GM21825 (cell line): ENCODE measurements around the gene BAD.
A peak's percentile ranks its signal among the peaks of the same experiment; 100 is the strongest.

ENCODE experiments used
- ATAC-seq: cut with Tn5 transposase; IDR thresholded peaks from one replicate; pipeline ENCODE4 v1.9.1; 2021; ENCODE audit warnings: mild to moderate bottlenecking, moderate library complexity; ENCODE audit not compliant: unreplicated experiment

Gene BAD

GRCh38 chr11:64261556-64262080, 22.8 kb downstream of the BAD start:
- no peak for ATAC-seq

- no peak for ATAC-seq
Observed at GRCh38 chr11:64260147-64260708, 24.2 kb downstream of the BAD start.

- no peak for ATAC-seq
Observed at GRCh38 chr11:64259533-64260067, 24.9 kb downstream of the BAD start.

- ATAC-seq: no peak
Observed at GRCh38 chr11:64258946-64259532, 25.4 kb downstream of the BAD start.

- no peak for ATAC-seq
Observed at GRCh38 chr11:64258356-64258755, 26.1 kb downstream of the BAD start.

GRCh38 chr11:64256300-64256699, 28.2 kb downstream of the BAD start:
- ATAC-seq: no peak

GRCh38 chr11:64255135-64256128, 29.0 kb downstream of the BAD start:
- ATAC-seq: no peak

GRCh38 chr11:64254326-64254725, 30.1 kb downstream of the BAD start:
- ATAC-seq: no peak

GRCh38 chr11:64253481-64253880, 31.0 kb downstream of the BAD start:
- ATAC-seq: no peak

- no peak for ATAC-seq
Observed at GRCh38 chr11:64253043-64253442, 31.4 kb downstream of the BAD start.

GRCh38 chr11:64252003-64252872, 32.2 kb downstream of the BAD start:
- no peak for ATAC-seq

GRCh38 chr11:64251753-64252002, 32.8 kb downstream of the BAD start:
- no peak for ATAC-seq

GRCh38 chr11:64251016-64251752, 33.3 kb downstream of the BAD start, which contains the start of gene PLCB3:
Gene PLCB3 (plus strand): TSS chr11:64251530. CDS start chr11:64251650, 120 bp downstream.
- ATAC-seq: peak; percentile 38

- no peak for ATAC-seq
Observed at GRCh38 chr11:64250415-64251015, 34.0 kb downstream of the BAD start.

GRCh38 chr11:64249563-64250414, 34.7 kb downstream of the BAD start:
- ATAC-seq: no peak

- ATAC-seq: no peak
Observed at GRCh38 chr11:64249038-64249437, 35.4 kb downstream of the BAD start.

- ATAC-seq: no peak
Observed at GRCh38 chr11:64248578-64248977, 35.9 kb downstream of the BAD start.

GRCh38 chr11:64247729-64248531, 36.5 kb downstream of the BAD start:
- no peak for ATAC-seq
